ENCODE results near the gene PLGLB2. TPM values are rescaled to one million over a fixed set of nuclear protein-coding genes. Genes with fewer than 3 reads are reported as not detected.
"Not testable (repeated sequence)": the region's sequence is repeated elsewhere in the genome, so short reads cannot be mapped to it uniquely, and the experiment has no call there.

PLGLB2 gene
- total RNA-seq, 1 experiment from 2014 or later, result 0.68 TPM

GRCh38 chr2:87748524-87748923 is 637 bp downstream of the PLGLB2 start:
- not testable (repeated sequence) for H3K27ac ChIP-seq (ENCODE audit: insufficient read length, low read depth, low read length); H3K4me2 ChIP-seq (ENCODE audit: insufficient read depth, insufficient read length, low read length); H4K20me1 ChIP-seq (ENCODE audit: control insufficient read depth, insufficient read depth, insufficient read length); H3K4me3 Mint-ChIP-seq; H3K18ac ChIP-seq (ENCODE audit: insufficient read length, low read depth, low read length); H3K9ac ChIP-seq (ENCODE audit: extremely low read depth, insufficient read length, low read length); H3K4me1 Mint-ChIP-seq; H3K9me3 ChIP-seq (ENCODE audit: control insufficient read depth, low read depth, low read length); H2AFZ ChIP-seq (ENCODE audit: low read length); H3K79me2 ChIP-seq (ENCODE audit: insufficient read depth, low read length); H3T11ph ChIP-seq (ENCODE audit: low read length); H2BK5ac ChIP-seq (ENCODE audit: insufficient read length, low read length); H3K23ac ChIP-seq (ENCODE audit: insufficient read length, low read depth, low read length); H2BK120ac ChIP-seq (ENCODE audit: low read depth, low read length, poor library complexity, severe bottlenecking); H2AK5ac ChIP-seq (ENCODE audit: insufficient read length, low read length); H4K91ac ChIP-seq (ENCODE audit: insufficient read length, low read depth, low read length); H4K8ac ChIP-seq (replicated peaks; ENCODE audit: insufficient read length, low read depth, low read length); H3K56ac ChIP-seq (ENCODE audit: insufficient read length, low read depth, low read length); H3K27me3 Mint-ChIP-seq (ENCODE audit: low read depth); H2BK15ac ChIP-seq (ENCODE audit: low read depth, low read length); H3K4ac ChIP-seq (ENCODE audit: low read depth, low read length); H3K27me3 ChIP-seq (ENCODE audit: insufficient read depth, low read length); H3K36me3 Mint-ChIP-seq (ENCODE audit: insufficient read depth in 1 of 3, low read depth in 3 of 3); H3K9me3 Mint-ChIP-seq; H3K4me1 ChIP-seq (ENCODE audit: insufficient read depth, low read length); H4K5ac ChIP-seq (ENCODE audit: insufficient read length, low read depth, low read length); H3K27ac Mint-ChIP-seq; DNase-seq; H3K23me2 ChIP-seq (ENCODE audit: insufficient read length, low read depth, low read length, poor library complexity, severe bottlenecking); H3K14ac ChIP-seq (ENCODE audit: insufficient read depth, low read length); H2BK12ac ChIP-seq (ENCODE audit: insufficient read length, low read depth, low read length); H2BK20ac ChIP-seq (ENCODE audit: low read depth, low read length, poor library complexity, severe bottlenecking); H3K79me1 ChIP-seq (ENCODE audit: insufficient read depth, low read depth, low read length, poor library complexity, severe bottlenecking)
- WGBS (ENCODE audit: extremely low coverage, insufficient read length, low lambda C conversion rate), result no CpG with 5 or more reads among the region's 8 CpGs

DNA sequence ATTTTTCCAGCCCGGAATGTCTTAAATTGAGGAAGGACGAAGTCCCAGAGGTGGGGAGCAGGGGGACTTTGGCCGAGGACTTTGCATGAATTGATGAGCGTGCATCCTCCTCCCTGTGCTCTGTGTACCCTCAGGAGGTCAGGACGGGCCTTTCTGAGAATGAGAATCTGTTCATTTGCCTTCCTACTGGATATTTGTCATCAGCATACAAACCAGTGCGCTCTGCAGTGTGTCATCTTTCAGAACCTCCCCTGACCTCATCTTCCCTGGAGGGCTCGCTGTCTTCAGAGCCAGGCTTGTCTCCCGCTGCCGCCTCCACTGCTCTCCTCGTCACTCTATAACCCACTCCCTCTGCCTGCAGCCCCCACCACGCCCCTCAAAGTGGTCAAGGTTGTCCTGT is 2.7 kb downstream of the PLGLB2 start:
- not testable (repeated sequence) for H3K18ac ChIP-seq (ENCODE audit: insufficient read length, low read depth, low read length); H3K23me2 ChIP-seq (ENCODE audit: insufficient read length, low read depth, low read length, poor library complexity, severe bottlenecking); H3K23ac ChIP-seq (ENCODE audit: insufficient read length, low read depth, low read length); H2BK5ac ChIP-seq (ENCODE audit: insufficient read length, low read length); H3K4me3 Mint-ChIP-seq; H3K9ac ChIP-seq (ENCODE audit: extremely low read depth, insufficient read length, low read length); H3K79me2 ChIP-seq (ENCODE audit: insufficient read depth, low read length); H4K20me1 ChIP-seq (ENCODE audit: control insufficient read depth, insufficient read depth, insufficient read length); H3K27me3 ChIP-seq (ENCODE audit: insufficient read depth, low read length); H3K14ac ChIP-seq (ENCODE audit: insufficient read depth, low read length); H4K8ac ChIP-seq (replicated peaks; ENCODE audit: insufficient read length, low read depth, low read length); H3K36me3 Mint-ChIP-seq (ENCODE audit: insufficient read depth in 1 of 3, low read depth in 3 of 3); H3K9me3 Mint-ChIP-seq; H2AFZ ChIP-seq (ENCODE audit: low read length); H3K27ac Mint-ChIP-seq; H3K4ac ChIP-seq (ENCODE audit: low read depth, low read length); H3K9me3 ChIP-seq (ENCODE audit: control insufficient read depth, low read depth, low read length); H3K27ac ChIP-seq (ENCODE audit: insufficient read length, low read depth, low read length); H2AK5ac ChIP-seq (ENCODE audit: insufficient read length, low read length); DNase-seq; H3T11ph ChIP-seq (ENCODE audit: low read length); H3K27me3 Mint-ChIP-seq (ENCODE audit: low read depth); H2BK12ac ChIP-seq (ENCODE audit: insufficient read length, low read depth, low read length); H3K56ac ChIP-seq (ENCODE audit: insufficient read length, low read depth, low read length); H3K4me1 Mint-ChIP-seq; H4K5ac ChIP-seq (ENCODE audit: insufficient read length, low read depth, low read length); H2BK120ac ChIP-seq (ENCODE audit: low read depth, low read length, poor library complexity, severe bottlenecking); H2BK20ac ChIP-seq (ENCODE audit: low read depth, low read length, poor library complexity, severe bottlenecking); H4K91ac ChIP-seq (ENCODE audit: insufficient read length, low read depth, low read length); H3K79me1 ChIP-seq (ENCODE audit: insufficient read depth, low read depth, low read length, poor library complexity, severe bottlenecking); H3K4me2 ChIP-seq (ENCODE audit: insufficient read depth, insufficient read length, low read length); H2BK15ac ChIP-seq (ENCODE audit: low read depth, low read length); H3K4me1 ChIP-seq (ENCODE audit: insufficient read depth, low read length)
- no CpG with 5 or more reads among the region's 11 CpGs for WGBS (ENCODE audit: extremely low coverage, insufficient read length, low lambda C conversion rate)
